GM23338 (cell line): ENCODE data around the gene MYCBP2.

Experiments used
- CREB1 ChIP-seq: fragments of 250-450 bp; sonication (Bioruptor Pico); IDR thresholded peaks from 2 replicates; pipeline ENCODE4 v1.5.0; 2020; ENCODE audit warnings: low read depth, mild to moderate bottlenecking, moderate library complexity
- CTCF ChIP-seq, 2 experiments: fragments of 200-600 bp in 1 of 2; sonication (generic) in 1 of 2; conservative IDR thresholded peaks; 2 replicates each; pipeline versions ENCODE4 v1.5.1 to v1.6.1; 2016 to 2017; ENCODE audit warnings: antibody characterized with exemption in 2 of 2, low read depth in 2 of 2, mild to moderate bottlenecking in 2 of 2, moderate library complexity in 1 of 2
- ETS1 ChIP-seq: IDR thresholded peaks from 2 replicates; pipeline ENCODE4 v1.6.1; 2016; ENCODE audit warnings: antibody characterized with exemption
- EZH2 ChIP-seq: fragments of 200-600 bp; sonication (generic); IDR thresholded peaks from one replicate; pipeline ENCODE4 v1.8.0; 2017; ENCODE audit warnings: antibody characterized with exemption, mild to moderate bottlenecking, low read depth; ENCODE audit not compliant: unreplicated experiment
- EZH2phosphoT487 ChIP-seq: fragments of 200-600 bp; sonication (generic); IDR thresholded peaks from one replicate; pipeline ENCODE4 v1.8.1; 2018; ENCODE audit warnings: antibody characterized with exemption; ENCODE audit not compliant: unreplicated experiment
- JUNB ChIP-seq: IDR thresholded peaks from one replicate; pipeline ENCODE4 v1.6.1; 2016; ENCODE audit warnings: antibody characterized with exemption; ENCODE audit not compliant: unreplicated experiment
- NANOG ChIP-seq: IDR thresholded peaks from 2 replicates; pipeline ENCODE4 v1.6.1; 2016; ENCODE audit warnings: antibody characterized with exemption, borderline replicate concordance
- POLR2AphosphoS5 ChIP-seq: IDR thresholded peaks from 2 replicates; pipeline ENCODE4 v1.6.1; 2016; ENCODE audit warnings: antibody characterized with exemption, low read depth
- REST ChIP-seq: IDR thresholded peaks from one replicate; pipeline ENCODE4 v1.6.1; 2018; ENCODE audit warnings: antibody characterized with exemption; ENCODE audit not compliant: unreplicated experiment
- ZNF114 ChIP-seq: fragments of 250-450 bp; sonication (Bioruptor Pico); IDR thresholded peaks from 2 replicates; pipeline ENCODE4 v1.5.0; 2020; ENCODE audit warnings: mild to moderate bottlenecking, moderate library complexity
- ZNF331 ChIP-seq: fragments of 250-450 bp; sonication (Bioruptor Pico); IDR thresholded peaks from 2 replicates; pipeline ENCODE4 v1.5.0; 2020; ENCODE audit warnings: low read depth, mild to moderate bottlenecking, moderate library complexity
- ZNF462 ChIP-seq: fragments of 250-450 bp; sonication (Bioruptor Pico); IDR thresholded peaks from 2 replicates; pipeline ENCODE4 v1.5.0; 2020; ENCODE audit warnings: mild to moderate bottlenecking, moderate library complexity

GRCh38 chr13:77001963-77002587, 324.8 kb downstream of the MYCBP2 start:
- TF ChIP-seq CTCF (conservative IDR thresholded peaks at IDR 0.05; ENCODE audit: low read depth in 2 of 2) (no peak), ZNF331 (CRISPR knock-in tag) (no peak), EZH2 (no peak), POLR2AphosphoS5 (no peak), ETS1 (no peak), ZNF114 (CRISPR knock-in tag) (no peak), NANOG (no peak), CREB1 (CRISPR knock-in tag) (no peak), REST (no peak), JUNB (no peak), ZNF462 (CRISPR knock-in tag) (no peak), EZH2phosphoT487 (no peak)
